MCF 10A (cell line): ENCODE results near the gene HECTD3. TPM values are rescaled to one million over a fixed set of nuclear protein-coding genes. Genes with fewer than 3 reads are reported as not detected.

Experiments
- BruUV-seq: library from RNA; stranded (reverse); fragments of 400-500 nt; replicated peaks from 2 replicates; lab custom pipeline; 2021; lab: Mats Ljungman, UMichigan
- CTCF ChIA-PET: fragments of 300-600 bp; sonication (Branson Sonifier 250); formaldehyde crosslinking; extraction: SDS; loops from one replicate; lab custom pipeline; 2021; ENCODE audit warnings: antibody characterized with exemption, inconsistent platforms; lab: Yijun Ruan, JAX
- POLR2A ChIA-PET: fragments of 300-600, 350-650 bp; sonication (Branson Sonifier 250); formaldehyde crosslinking; extraction: SDS; loops from one replicate; lab custom pipeline; 2020; ENCODE audit warnings: antibody characterized with exemption, inconsistent platforms; lab: Yijun Ruan, JAX
- DNase-seq: peaks from one replicate; pipeline ENCODE4 v3.0.0-alpha.2; 2018; ENCODE audit not compliant: unreplicated experiment
- H3K27ac Mint-ChIP-seq: one replicate; pipeline ENCODE4 v1.8.0; 2022; ENCODE audit warnings: mild to moderate bottlenecking, low read depth, mixed read lengths; ENCODE audit not compliant: unreplicated experiment
- H3K27me3 Mint-ChIP-seq: one replicate; pipeline ENCODE4 v1.8.0; 2022; ENCODE audit warnings: mixed read lengths; ENCODE audit not compliant: insufficient read depth, unreplicated experiment
- H3K36me3 Mint-ChIP-seq: one replicate; pipeline ENCODE4 v1.8.0; 2022; ENCODE audit warnings: mild to moderate bottlenecking, moderate library complexity, mixed read lengths; ENCODE audit not compliant: insufficient read depth, unreplicated experiment
- H3K4me1 Mint-ChIP-seq: one replicate; pipeline ENCODE4 v1.8.0; 2022; ENCODE audit warnings: mixed read lengths; ENCODE audit not compliant: insufficient read depth, unreplicated experiment
- H3K4me3 Mint-ChIP-seq: one replicate; pipeline ENCODE4 v1.8.0; 2022; ENCODE audit warnings: mild to moderate bottlenecking, moderate library complexity, mixed read lengths; ENCODE audit not compliant: unreplicated experiment
- H3K9me3 Mint-ChIP-seq: one replicate; pipeline ENCODE4 v1.8.0; 2022; ENCODE audit warnings: mixed read lengths; ENCODE audit not compliant: unreplicated experiment
- CTCF ChIP-seq: fragments of 200-600 bp; IDR thresholded peaks from one replicate; pipeline ENCODE4 v1.8.0; 2022; ENCODE audit warnings: antibody characterized with exemption, mild to moderate bottlenecking; ENCODE audit not compliant: unreplicated experiment
- intact Hi-C: fragments of 100-400 bp; cut with micrococcal nuclease; formaldehyde crosslinking; loops from 2 replicates; pipeline ENCODE4 v1.14.1; 2022
- total RNA-seq: library from RNA; stranded (reverse); gene quantifications from 2 replicates; pipeline ENCODE4 v1.2.3, GENCODE V29; 2022

Gene HECTD3
- total RNA-seq, 1 experiment from 2014 or later = 20.2 TPM

- no peak for DNase-seq
- Mint-ChIP-seq H3K27ac (no peak overlapping the region), H3K27me3 (no peaks in the 10 kb centered on the region), H3K4me1 (no peaks in the 10 kb centered on the region), H3K4me3 (no peak overlapping the region), H3K9me3 (no peaks in the 10 kb centered on the region), H3K36me3 (peaks cover 3% of the 10 kb centered on the region)
- no peak for TF ChIP-seq CTCF
- POLR2A ChIA-PET = no interaction called here
- intact Hi-C loops = no loop called here
- CTCF ChIA-PET = interaction anchor here (0.9 to 2.6 kb wide), 2 partner anchors 17 to 264 kb away, joined by 3 to 12 read pairs; no protein-coding TSS in a partner anchor
- BruUV-seq = no TSS peak
These were observed 24.6 kb upstream of the HECTD3 start for GRCh38 chr1:45035631-45036301.

- TF ChIP-seq CTCF = no peak
- peaks cover 6% of the 10 kb centered on the region for H3K36me3 Mint-ChIP-seq
- ChIA-PET CTCF (interaction anchor here (0.5 to 2.6 kb wide), 3 partner anchors 15 to 266 kb away, joined by 3 to 12 read pairs (median 10); partner anchors contain the start of gene PLK3), POLR2A (interaction anchor here (0.7 kb wide), 1 partner anchor 19 kb away, joined by 4 read pairs; no protein-coding TSS in a partner anchor)
- BruUV-seq = no TSS peak
- H3K9me3 Mint-ChIP-seq = no peaks in the 10 kb centered on the region
- no peak for DNase-seq
- no peaks in the 10 kb centered on the region for H3K27me3 Mint-ChIP-seq
- no peak overlapping the region for H3K27ac Mint-ChIP-seq
- H3K4me3 Mint-ChIP-seq = no peak overlapping the region
- no peaks in the 10 kb centered on the region for H3K4me1 Mint-ChIP-seq
- intact Hi-C loops = no loop called here
These were observed 22.2 kb upstream of the HECTD3 start for GRCh38 chr1:45033356-45033755.

GRCh38 chr1:45032837-45033236, 21.7 kb upstream of the HECTD3 start:
- no peaks in the 10 kb centered on the region for H3K4me1 Mint-ChIP-seq
- intact Hi-C loops = no loop called here
- H3K4me3 Mint-ChIP-seq = no peak overlapping the region
- no TSS peak for BruUV-seq
- CTCF ChIA-PET = interaction anchor here (0.5 to 2.6 kb wide), 3 partner anchors 14 to 267 kb away, joined by 3 to 12 read pairs (median 10); partner anchors contain the start of gene PLK3
- no peaks in the 10 kb centered on the region for H3K27me3 Mint-ChIP-seq
- H3K36me3 Mint-ChIP-seq = peaks cover 6% of the 10 kb centered on the region
- H3K27ac Mint-ChIP-seq = no peak overlapping the region
- no peak for TF ChIP-seq CTCF
- DNase-seq = no peak
- POLR2A ChIA-PET = no interaction called here
- no peaks in the 10 kb centered on the region for H3K9me3 Mint-ChIP-seq

GRCh38 chr1:45026446-45026845, 15.3 kb upstream of the HECTD3 start:
- no TSS peak for BruUV-seq

More at GRCh38 chr1:45026446-45026845, 15.3 kb upstream of the HECTD3 start:
- Mint-ChIP-seq H3K9me3 (no peaks in the 10 kb centered on the region), H3K36me3 (peaks cover 6% of the 10 kb centered on the region), H3K4me3 (no peak overlapping the region), H3K27me3 (no peaks in the 10 kb centered on the region), H3K4me1 (no peaks in the 10 kb centered on the region), H3K27ac (no peak overlapping the region)
- TF ChIP-seq CTCF = no peak
- intact Hi-C loops = no loop called here
- CTCF ChIA-PET = interaction anchor here (0.7 kb wide), 1 partner anchor 1078 kb away, joined by 4 read pairs; no protein-coding TSS in a partner anchor
- no peak for DNase-seq
- POLR2A ChIA-PET = no interaction called here
